Kidney epithelial cell (primary cell): Measurements from ENCODE around the gene ZMYND10. TPM values are rescaled to one million over a fixed set of nuclear protein-coding genes. Genes with fewer than 3 reads are reported as not detected.

Experiments
- DNase-seq: peaks from one replicate; pipeline ENCODE4 v3.0.0-alpha.2; 2010; ENCODE audit warnings: low read depth
- H3K27me3 ChIP-seq: 2 replicates; pipeline ENCODE4 v1.6.0; 2011; ENCODE audit warnings: low read length; ENCODE audit not compliant: control insufficient read depth, insufficient read depth
- H3K36me3 ChIP-seq: 2 replicates; pipeline ENCODE4 v1.5.1; 2011; ENCODE audit warnings: low read length; ENCODE audit not compliant: control insufficient read depth, insufficient read depth
- H3K4me3 ChIP-seq: 2 replicates; pipeline ENCODE4 v1.5.1; 2011; ENCODE audit warnings: low read depth, mild to moderate bottlenecking, control low read depth, low read length
- total RNA-seq: library from RNA; depleted of rRNA; stranded (reverse); fragments of >200 nt; gene quantifications from 2 replicates; pipeline ENCODE4 v1.2.3, GENCODE V29; 2015
- TF ChIP-seq, protein P1 (sequence below): IDR thresholded peaks from 2 replicates; pipeline ENCODE4 v1.5.1; 2011; ENCODE audit warnings: mild to moderate bottlenecking, moderate library complexity, low read length, control low read depth, inconsistent platforms; ENCODE audit not compliant: insufficient read depth, poor library complexity, severe bottlenecking

The ZMYND10 gene
- 1.7 TPM in 1 of 2 replicates, not detected in the other for total RNA-seq

DNA sequence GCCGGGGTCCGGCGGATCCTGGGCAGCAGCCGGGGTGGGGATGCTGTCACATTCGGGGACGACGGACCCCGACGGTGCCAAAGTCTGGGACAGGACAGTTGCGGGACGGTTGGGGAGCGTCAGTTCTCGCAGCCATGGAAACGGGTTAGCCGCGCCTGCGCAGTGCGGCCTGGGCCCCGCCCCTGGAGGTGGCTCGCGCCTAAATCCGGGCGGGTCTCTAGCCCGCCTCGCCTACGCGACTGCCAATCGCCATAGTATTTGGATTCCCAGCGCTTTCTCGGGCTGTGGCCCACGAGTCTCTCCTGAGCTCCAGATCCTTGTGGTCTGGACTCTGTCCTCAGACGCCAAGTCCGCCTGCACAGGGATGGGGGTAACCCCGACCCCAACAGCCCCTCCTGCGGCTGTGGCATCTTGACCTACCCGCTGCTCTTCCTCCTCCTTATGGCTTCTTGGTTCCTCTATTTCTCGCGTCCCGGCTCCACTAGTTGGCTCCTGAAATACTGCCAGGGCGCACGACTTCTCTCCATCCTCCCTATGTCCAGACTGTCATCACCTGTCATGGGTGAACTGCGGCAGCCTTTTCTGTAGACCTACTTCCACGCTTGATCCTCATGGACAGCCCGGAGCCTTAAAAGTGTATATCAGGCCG, at the start of gene ZMYND10:
Gene ZMYND10, minus strand, starts transcription at position 147 of the 649 bp plus-strand sequence. CDS start 153 bp downstream, outside the sequence.
- TF ChIP-seq, protein P1, sequence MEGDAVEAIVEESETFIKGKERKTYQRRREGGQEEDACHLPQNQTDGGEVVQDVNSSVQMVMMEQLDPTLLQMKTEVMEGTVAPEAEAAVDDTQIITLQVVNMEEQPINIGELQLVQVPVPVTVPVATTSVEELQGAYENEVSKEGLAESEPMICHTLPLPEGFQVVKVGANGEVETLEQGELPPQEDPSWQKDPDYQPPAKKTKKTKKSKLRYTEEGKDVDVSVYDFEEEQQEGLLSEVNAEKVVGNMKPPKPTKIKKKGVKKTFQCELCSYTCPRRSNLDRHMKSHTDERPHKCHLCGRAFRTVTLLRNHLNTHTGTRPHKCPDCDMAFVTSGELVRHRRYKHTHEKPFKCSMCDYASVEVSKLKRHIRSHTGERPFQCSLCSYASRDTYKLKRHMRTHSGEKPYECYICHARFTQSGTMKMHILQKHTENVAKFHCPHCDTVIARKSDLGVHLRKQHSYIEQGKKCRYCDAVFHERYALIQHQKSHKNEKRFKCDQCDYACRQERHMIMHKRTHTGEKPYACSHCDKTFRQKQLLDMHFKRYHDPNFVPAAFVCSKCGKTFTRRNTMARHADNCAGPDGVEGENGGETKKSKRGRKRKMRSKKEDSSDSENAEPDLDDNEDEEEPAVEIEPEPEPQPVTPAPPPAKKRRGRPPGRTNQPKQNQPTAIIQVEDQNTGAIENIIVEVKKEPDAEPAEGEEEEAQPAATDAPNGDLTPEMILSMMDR = no peak
- peaks cover 1% of the 10 kb centered on the region for H3K36me3 ChIP-seq
- H3K27me3 ChIP-seq = peaks cover 3% of the 10 kb centered on the region
- H3K4me3 ChIP-seq = peak within 1 kb of the TSS; percentile 41
- no peak for DNase-seq

DNA sequence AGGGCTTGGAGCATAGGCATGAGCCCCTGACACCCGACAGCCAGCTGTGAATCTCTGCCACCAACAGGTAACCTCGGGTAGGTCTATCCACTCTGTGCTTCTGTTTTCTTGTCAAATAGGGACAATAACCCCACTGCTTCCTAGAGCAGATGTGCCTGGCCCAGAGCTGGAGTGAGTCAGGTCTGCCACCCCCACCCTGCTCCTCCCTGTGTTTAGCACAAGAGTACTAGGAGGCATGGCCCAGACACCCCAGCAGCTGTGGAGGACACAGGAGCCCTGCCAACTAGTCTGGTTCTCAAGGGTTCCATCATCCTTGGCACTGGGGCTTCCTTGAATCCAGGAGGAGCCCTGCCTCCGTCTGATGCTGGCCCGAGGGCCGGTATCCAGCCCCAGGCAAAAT, 47.5 kb upstream of the ZMYND10 start:
- Histone ChIP-seq H3K36me3 (no peaks in the 10 kb centered on the region), H3K4me3 (no peak overlapping the region), H3K27me3 (peaks cover 8% of the 10 kb centered on the region)
- TF ChIP-seq, protein P1 = no peak
- DNase-seq = no peak

DNA sequence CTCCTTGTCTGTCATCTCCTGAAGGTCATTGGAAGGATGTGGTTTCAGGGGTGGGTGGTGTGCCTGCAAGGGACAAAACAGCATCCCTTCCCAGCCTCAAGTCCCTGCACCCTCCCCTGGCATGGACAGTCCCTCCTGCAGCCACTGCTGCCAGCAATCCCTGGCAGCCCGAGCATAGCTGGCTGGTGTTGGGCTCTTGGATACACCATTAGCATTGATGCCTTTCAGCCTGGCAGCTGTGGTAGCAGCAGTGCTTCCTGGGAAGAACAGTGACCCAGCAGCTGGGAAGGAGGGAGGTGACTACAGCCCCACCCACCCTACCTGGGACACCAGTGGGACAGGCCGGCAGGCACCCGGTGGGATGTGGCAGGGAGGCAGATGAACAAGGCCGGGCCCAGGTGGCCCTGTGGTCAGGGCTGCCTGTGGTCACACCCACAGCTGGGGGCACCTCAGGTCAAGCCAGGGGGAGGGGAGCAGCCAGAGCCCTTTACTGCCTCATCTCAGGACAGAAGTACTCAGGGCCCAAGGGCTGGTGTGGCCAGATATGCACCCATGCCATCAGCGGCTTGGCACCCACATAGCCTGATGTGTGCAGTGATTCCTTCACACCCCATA, 46.7 kb upstream of the ZMYND10 start:
- no peak for DNase-seq
- Histone ChIP-seq H3K27me3 (peaks cover 10% of the 10 kb centered on the region), H3K36me3 (no peaks in the 10 kb centered on the region), H3K4me3 (no peak overlapping the region)
- TF ChIP-seq, protein P1 = no peak

DNA sequence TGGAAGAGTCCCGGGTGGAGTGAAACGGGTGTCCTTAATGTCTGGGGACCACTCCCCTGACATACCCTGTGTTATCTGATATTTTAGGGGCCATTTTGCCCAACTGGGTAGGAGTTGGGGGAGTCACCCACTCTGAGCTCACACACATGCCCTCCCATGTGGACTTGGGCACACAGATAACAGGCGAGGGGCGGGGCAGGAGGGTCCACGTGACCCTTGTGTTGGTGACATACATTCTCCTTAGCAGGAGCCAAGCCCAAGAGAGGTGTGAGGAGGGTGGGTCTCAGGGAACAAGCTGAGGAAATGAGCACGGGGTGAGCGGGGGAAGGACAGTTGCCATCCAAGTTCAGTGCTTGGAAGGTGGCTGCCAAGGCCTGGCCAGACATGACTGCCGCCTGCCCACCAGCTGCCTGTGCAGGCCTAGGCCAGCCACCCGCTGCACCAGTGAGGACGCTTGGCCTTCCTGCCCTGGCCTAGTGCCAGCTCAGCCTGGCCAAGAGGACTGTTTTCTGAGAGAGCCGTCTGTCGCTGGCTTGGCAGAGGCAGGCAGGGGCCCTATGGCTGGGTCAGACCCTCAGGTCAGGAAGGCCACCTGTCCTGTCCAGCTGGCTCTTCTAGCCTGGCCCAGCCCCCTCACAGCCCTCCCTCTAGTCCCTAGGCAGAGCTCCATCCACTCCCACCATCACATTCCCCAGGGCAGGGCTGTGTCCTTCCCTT, 45.1 kb upstream of the ZMYND10 start:
- TF ChIP-seq, protein P1 = no peak
- Histone ChIP-seq H3K36me3 (no peaks in the 10 kb centered on the region), H3K27me3 (peaks cover 25% of the 10 kb centered on the region), H3K4me3 (no peak overlapping the region)
- DNase-seq = no peak

DNA sequence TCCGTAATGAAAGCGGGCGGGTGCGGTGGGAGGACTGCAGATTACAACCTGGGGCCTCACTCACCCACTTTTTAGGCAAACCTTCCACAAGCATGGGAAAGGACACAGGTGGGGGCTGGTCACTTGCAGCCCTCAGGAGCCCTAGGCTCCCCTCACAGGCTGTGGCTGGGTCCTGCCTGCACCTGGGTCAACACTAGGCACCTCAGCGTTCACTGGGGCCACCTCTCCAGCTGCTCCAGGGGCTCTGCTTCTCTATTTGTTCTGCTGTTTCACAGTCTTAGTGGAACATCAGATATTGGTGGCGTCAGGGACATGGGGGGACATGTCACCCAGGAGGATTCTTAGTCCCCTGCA, 43.9 kb upstream of the ZMYND10 start:
- Histone ChIP-seq H3K36me3 (no peaks in the 10 kb centered on the region), H3K4me3 (no peak overlapping the region), H3K27me3 (peaks cover 36% of the 10 kb centered on the region)
- no peak for DNase-seq
- TF ChIP-seq, protein P1 = no peak
